ENCODE results near the gene GGTLC3.
A peak's percentile ranks its signal among the peaks of the same experiment; 100 is the strongest.
"Not testable (repeated sequence)": the region's sequence is repeated elsewhere in the genome, so short reads cannot be mapped to it uniquely, and the experiment has no call there.

The GGTLC3 gene

GRCh38 chr22:18528597-18529415 is 10.8 kb upstream of the GGTLC3 start:
- peak; percentile 79 for DNase-seq
- not testable (repeated sequence) for H3K36me3 ChIP-seq

DNA sequence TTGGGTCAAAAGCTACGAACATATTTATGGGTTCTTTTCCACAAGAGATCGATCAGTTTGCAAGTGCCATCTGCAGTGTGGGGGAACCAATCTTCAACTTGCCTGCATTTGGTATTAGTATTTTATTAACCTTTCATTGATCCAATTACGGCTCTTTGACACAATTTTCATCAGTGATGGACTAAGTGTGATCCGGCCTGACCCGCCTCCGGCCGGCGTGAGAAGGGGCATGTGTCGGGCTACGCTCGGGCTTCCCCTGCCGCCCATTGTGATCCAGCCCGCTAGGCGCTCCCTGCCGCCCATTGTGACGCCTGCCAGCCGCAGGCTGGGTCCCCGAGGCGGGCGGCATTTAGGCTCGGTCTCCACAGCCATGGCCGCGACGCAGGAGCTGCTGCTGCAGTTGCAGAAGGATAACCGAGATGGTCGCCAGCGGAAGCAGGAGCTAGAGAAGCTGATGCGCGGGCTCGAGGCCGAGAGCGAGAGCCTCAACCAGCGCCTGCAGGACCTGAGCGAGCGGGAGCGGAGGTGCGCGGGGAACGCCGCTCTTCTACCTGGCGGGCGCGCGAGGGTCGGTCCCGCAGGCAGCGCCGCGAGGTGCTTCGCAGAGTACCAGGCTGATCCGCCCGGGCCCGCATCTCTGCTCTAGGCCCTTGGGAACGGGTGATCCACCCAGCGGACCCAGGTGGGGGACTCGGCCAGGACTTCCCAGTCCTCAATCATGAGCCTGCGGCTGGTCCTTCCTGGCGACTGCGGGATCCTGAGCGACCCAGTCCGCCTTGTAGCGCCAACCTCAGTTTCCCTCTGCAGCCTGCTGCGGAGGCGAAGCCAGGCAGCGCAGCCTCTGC is 10.0 kb upstream of the GGTLC3 start, which contains the start of gene TMEM191B:
Gene TMEM191B (plus strand): TSS at position 51 of the 845 bp plus-strand sequence. CDS start 179 bp downstream, at position 230.
- H3K4me1 ChIP-seq; H3K36me3 ChIP-seq; H3K4me3 ChIP-seq (ENCODE audit: low read depth, low read length); DNase-seq; H3K9me3 ChIP-seq; H3K27me3 ChIP-seq: not testable (repeated sequence)

More at GRCh38 chr22:18528597-18529415, 10.8 kb upstream of the GGTLC3 start:
- not testable (repeated sequence) for H3K9me3 ChIP-seq; H3K4me1 ChIP-seq; H3K27me3 ChIP-seq; H3K4me3 ChIP-seq (ENCODE audit: low read depth, low read length)

DNA sequence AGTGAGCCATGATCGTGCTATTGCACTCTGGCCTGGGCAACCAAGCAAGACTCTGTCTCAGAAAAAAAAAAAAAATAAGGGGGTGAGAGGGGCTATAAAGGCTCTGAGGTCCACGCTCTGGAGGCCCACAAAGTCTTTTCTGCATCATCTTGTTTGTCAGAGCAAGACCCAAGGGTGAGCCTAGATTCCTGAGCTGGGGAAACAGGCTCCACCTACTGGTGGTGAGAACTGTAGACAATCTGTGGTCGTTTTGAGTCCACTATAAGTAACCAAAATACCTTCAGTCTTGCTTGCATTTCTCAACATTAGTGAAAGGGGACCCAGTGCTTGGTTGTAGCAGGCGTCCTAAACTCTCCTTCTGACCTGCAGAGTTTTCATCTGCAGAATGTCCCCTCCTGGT is 5.4 kb upstream of the GGTLC3 start:
- DNase-seq; H3K36me3 ChIP-seq; H3K4me1 ChIP-seq; H3K27me3 ChIP-seq; H3K4me3 ChIP-seq (ENCODE audit: low read depth, low read length); H3K9me3 ChIP-seq: not testable (repeated sequence)

DNA sequence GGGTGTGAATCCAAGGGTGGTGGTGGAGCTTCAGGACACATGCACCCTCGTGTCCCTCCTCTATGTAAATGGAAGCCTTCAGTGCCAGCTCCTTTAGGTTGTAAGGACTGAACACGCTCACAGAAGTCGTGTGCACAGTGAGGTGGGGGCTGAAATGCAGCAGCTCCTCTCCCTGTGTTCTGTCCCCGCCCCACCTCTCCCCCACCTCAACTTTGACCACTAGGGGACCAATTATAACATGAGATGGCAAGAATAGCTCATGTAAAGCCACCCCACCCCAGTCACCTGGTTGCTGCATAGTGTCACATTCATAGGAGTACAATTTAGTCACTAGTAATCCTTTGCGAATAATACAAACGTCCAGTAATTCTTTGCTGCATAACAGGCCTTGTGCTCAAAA is 4.8 kb upstream of the GGTLC3 start:
- H3K36me3 ChIP-seq; H3K4me1 ChIP-seq; DNase-seq; H3K9me3 ChIP-seq; H3K4me3 ChIP-seq (ENCODE audit: low read depth, low read length); H3K27me3 ChIP-seq: not testable (repeated sequence)

DNA sequence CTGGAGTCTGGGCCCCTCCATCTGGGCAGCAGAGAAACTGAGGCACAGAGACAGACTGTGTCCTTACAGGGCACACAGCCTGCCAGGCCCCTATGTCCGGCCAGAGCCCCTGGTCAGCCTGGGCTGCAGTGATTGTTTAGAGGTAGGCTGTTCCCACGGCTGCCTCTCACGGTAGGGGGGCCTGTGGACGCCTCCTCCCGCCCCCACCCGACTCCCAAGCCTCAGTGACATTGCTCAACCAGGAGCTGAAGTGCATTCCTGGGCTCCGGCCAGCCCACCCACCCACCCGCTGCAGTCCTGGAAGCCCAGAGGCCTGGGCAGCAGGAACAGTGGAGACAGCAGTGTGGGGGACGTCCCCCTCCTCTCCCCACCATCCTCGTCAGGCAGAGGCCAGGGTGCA is 4.5 kb downstream of the GGTLC3 start:
- not testable (repeated sequence) for H3K4me1 ChIP-seq

GRCh38 chr22:18512378-18512777 is 5.6 kb downstream of the GGTLC3 start:
- not testable (repeated sequence) for H3K36me3 ChIP-seq; H3K4me1 ChIP-seq; H3K4me3 ChIP-seq (ENCODE audit: low read depth, low read length); H3K9me3 ChIP-seq; DNase-seq; H3K27me3 ChIP-seq

More for the DNA sequence above, 4.5 kb downstream of the GGTLC3 start:
- not testable (repeated sequence) for DNase-seq; H3K36me3 ChIP-seq; H3K27me3 ChIP-seq; H3K9me3 ChIP-seq; H3K4me3 ChIP-seq (ENCODE audit: low read depth, low read length)

- DNase-seq = not testable (repeated sequence)
Observed at GRCh38 chr22:18511327-18511726, 6.6 kb downstream of the GGTLC3 start.

DNA sequence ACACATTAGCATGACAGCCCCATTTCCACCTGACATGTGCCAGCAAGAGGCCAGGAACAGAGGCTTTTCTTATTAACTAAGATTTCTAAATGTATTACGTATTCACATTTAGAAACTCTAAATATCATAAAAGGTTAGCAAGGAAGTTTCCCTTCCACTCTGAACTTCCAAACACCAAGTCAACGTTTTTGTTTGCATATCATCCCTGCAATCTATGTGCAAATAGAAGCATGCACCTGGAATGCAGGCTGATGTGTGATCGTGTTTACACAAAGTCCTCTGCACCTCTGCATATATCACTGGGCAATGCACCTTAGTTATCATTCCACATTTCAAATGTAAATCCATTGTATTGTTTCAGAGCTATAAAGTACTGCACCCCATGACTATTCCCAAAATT is 21.7 kb downstream of the GGTLC3 start:
- H3K36me3 ChIP-seq; H3K4me3 ChIP-seq (ENCODE audit: low read depth, low read length); H3K27me3 ChIP-seq; DNase-seq; H3K4me1 ChIP-seq; H3K9me3 ChIP-seq: not testable (repeated sequence)

More at GRCh38 chr22:18511327-18511726, 6.6 kb downstream of the GGTLC3 start:
- H3K36me3 ChIP-seq; H3K4me1 ChIP-seq; H3K27me3 ChIP-seq; H3K9me3 ChIP-seq; H3K4me3 ChIP-seq (ENCODE audit: low read depth, low read length): not testable (repeated sequence)

Measured in BE2C (cell line).